ENCODE results near the gene EDN1.
"Not testable (repeated sequence)": the region's sequence is repeated elsewhere in the genome, so short reads cannot be mapped to it uniquely, and the experiment has no call there.

EDN1 gene

DNA sequence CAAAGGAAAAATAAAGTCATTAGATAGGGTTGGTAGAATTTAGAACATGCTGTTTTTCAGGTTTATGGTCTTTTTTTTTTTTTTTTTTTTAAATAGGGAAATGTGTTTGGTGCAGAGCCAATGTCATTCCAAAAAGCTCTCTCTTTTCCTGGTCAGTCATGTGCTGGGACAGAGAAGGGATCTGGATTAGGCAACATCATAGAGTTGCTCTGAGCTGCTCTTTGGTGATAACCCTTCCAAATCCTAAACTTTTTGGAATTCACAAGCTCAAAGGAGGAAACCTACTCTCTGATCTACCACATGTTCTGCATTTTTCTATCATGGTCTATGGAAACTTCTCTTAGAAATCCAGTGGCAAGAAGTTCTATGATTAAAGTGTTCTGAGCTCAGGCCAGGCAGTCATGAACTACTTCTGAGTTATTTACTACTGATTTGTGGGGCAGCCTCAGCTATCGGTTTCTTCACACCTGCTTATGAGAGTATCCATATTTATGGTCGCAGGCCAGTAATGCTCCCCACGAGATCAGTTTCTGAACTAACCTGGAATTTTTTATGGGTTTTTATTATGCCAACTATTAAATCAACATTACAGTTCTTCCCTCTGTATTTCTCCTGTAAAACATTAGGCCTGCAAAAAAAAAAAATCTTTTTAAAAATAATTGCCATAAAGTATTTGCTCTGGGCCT lies 4.8 kb downstream of the EDN1 start:
- no peak for DNase-seq (ENCODE audit: low read depth)

DNA sequence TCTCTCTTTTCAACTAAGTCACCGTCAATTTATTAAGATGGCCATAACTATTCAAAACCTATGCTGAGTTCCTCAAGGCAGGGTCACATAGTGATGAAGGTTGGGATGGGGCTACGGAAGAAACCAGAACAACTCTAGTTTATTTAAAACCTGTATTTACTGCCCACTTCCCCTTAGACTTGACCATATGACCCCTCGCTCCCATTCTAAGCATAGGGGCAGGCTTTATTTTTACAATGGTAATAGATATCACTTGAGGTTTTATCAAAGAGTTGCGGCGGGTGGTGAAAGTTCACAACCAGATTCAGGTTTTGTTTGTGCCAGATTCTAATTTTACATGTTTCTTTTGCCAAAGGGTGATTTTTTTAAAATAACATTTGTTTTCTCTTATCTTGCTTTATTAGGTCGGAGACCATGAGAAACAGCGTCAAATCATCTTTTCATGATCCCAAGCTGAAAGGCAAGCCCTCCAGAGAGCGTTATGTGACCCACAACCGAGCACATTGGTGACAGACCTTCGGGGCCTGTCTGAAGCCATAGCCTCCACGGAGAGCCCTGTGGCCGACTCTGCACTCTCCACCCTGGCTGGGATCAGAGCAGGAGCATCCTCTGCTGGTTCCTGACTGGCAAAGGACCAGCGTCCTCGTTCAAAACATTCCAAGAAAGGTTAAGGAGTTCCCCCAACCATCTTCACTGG lies 5.5 kb downstream of the EDN1 start:
- DNase-seq (ENCODE audit: low read depth) = no peak

DNA sequence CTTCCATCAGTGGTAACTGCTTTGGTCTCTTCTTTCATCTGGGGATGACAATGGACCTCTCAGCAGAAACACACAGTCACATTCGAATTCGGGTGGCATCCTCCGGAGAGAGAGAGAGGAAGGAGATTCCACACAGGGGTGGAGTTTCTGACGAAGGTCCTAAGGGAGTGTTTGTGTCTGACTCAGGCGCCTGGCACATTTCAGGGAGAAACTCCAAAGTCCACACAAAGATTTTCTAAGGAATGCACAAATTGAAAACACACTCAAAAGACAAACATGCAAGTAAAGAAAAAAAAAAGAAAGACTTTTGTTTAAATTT lies 6.1 kb downstream of the EDN1 start:
- DNase-seq (ENCODE audit: low read depth) = no peak

GRCh38 chr6:12296604-12297003 lies 6.4 kb downstream of the EDN1 start:
- DNase-seq (ENCODE audit: low read depth) = no peak

GRCh38 chr6:12297363-12298016 lies 7.3 kb downstream of the EDN1 start:
- DNase-seq (ENCODE audit: low read depth) = no peak

- DNase-seq (ENCODE audit: low read depth) = no peak
These were observed 8.1 kb downstream of the EDN1 start for GRCh38 chr6:12298017-12298978.

DNA sequence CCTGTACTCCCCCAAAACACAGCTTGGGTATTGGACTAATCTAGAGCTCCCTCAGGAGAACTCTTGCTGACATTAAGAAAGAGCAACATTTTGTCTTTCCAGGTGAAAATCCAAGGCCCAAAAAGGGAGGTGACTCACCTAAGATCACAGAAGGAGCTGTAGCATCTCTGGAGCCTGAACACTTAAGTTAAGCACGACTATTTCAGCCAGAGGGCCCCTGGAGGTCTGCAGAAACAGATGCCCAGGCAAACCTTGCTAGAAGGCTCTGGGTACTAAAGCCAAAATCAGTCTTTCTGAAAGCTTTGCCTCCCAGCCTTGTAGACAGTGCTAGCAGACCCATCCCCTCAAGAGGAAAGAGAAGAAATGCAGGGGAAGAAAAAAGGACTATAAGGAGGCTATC lies 8.8 kb downstream of the EDN1 start:
- no peak for DNase-seq (ENCODE audit: low read depth)

- no peak for DNase-seq (ENCODE audit: low read depth)
These were observed 10.9 kb downstream of the EDN1 start for GRCh38 chr6:12301018-12301417.

DNA sequence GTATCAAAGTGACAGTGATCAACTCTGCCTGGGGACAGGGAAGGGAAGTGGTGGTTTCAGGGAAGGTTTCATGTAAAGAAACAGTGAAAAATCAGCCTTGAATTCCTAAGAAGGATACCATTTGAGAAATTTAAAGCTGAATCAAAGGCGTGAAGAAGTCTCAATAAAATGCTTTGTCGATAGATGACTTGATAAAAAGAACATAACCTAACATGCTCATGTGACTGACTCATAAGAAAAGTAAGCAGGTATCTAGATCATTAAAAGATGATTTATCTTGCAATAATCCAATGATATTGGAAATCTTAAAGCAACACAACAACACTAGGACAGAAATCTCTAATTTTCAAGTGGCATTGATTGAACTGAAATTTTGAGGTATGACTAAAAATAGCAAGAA lies 14.3 kb downstream of the EDN1 start:
- DNase-seq (ENCODE audit: low read depth) = no peak

- no peak for DNase-seq (ENCODE audit: low read depth)
These were observed 18.9 kb downstream of the EDN1 start for GRCh38 chr6:12309070-12309469.

DNA sequence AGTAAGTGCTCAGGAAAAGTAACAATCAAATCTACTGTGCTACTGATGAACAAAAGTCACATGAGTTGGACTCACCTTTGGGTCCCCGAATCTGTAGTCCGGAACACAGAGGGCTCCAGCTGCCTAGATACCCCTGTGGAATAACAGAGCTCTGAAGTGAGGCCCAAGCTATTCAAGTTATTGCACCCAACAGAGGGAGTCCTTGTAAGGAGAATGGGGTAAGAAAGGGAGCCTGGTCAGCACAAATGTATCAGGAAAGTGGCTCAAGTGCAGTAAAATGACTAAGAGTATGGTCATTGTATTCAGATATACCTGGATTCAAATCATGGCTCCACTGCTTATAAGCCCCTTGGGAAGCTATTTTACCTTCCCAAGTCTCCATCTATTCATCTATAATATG lies 20.9 kb downstream of the EDN1 start:
- DNase-seq (ENCODE audit: low read depth) = no peak

DNA sequence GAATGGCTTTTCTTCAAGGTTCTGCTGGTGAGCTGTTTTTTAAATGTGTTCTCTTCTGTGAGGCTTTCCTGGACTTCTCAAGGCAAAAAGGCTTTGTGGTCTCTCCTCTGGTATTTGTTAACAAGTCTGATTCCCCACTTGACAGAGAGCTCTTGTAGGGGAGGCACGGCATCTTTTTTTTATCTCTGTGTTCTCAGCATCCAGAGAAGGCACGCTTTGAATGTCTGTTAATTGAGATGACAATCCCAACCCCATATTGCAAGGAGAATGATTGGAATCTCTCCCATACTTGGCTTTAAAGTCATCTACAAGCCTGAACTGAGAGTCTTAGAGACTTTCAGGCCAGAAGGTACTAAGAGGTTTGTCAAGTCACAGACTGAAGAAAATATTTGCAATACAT lies 22.6 kb downstream of the EDN1 start:
- DNase-seq (ENCODE audit: low read depth) = no peak

GRCh38 chr6:12313306-12313991 lies 23.3 kb downstream of the EDN1 start:
- DNase-seq (ENCODE audit: low read depth) = no peak

DNA sequence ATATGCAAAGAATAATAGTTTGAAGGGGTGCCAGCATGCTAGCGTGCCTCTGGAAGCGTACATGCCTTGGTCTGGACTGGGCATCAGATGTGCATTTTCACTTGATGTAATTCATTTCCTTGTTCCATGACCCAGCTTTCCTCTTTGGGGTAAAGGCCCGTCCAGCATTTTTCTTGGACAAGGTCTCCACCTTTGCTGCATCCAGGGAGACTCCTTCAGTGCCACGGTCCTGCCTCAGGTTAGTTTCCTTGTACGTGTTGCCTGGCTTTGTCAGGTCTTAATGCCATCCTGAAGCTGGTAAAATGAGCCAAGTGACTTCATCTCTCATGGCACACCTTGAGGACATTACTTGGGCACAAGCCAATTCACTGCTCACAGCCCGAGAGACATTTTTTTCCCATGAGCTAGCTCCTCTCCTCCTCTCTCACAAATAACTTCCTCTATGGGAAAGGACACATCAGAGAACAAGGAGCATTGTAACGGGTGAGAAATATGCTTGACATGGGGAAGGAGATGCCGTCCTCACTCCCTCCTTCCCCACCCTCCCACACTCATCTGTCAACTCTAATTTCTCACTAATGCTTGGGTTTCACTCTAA lies 23.9 kb downstream of the EDN1 start:
- DNase-seq (ENCODE audit: low read depth) = no peak

DNA sequence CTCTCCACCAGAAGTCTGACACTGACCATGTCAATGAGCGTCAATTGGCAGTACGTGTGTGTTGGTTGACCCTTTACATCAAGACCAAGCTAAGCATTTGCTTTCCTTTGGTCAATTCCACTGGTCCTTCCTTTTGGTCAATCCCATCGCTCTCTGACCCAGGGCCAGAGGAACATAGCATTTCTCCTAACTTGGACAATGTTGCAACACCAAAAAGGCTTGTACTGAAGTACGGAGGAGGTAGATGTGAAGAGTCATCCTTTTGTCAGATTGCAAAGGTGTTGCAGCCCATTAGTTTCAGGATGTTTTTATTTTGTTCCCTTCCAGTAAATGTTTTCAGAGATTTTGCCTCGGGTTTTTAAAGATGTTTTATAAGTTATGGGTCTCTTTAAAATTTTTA lies 24.6 kb downstream of the EDN1 start:
- DNase-seq (ENCODE audit: low read depth) = no peak

- DNase-seq (ENCODE audit: low read depth) = no peak
These were observed 25.3 kb downstream of the EDN1 start for GRCh38 chr6:12315292-12316081.

GRCh38 chr6:12318749-12319148 lies 28.6 kb downstream of the EDN1 start:
- DNase-seq (ENCODE audit: low read depth) = no peak

- DNase-seq (ENCODE audit: low read depth) = not testable (repeated sequence)
These were observed 29.9 kb downstream of the EDN1 start for GRCh38 chr6:12320074-12320473.

- DNase-seq (ENCODE audit: low read depth) = no peak
These were observed 33.9 kb downstream of the EDN1 start for GRCh38 chr6:12324099-12324498.

- no peak for DNase-seq (ENCODE audit: low read depth)
These were observed 34.6 kb downstream of the EDN1 start for GRCh38 chr6:12324748-12325147.

DNA sequence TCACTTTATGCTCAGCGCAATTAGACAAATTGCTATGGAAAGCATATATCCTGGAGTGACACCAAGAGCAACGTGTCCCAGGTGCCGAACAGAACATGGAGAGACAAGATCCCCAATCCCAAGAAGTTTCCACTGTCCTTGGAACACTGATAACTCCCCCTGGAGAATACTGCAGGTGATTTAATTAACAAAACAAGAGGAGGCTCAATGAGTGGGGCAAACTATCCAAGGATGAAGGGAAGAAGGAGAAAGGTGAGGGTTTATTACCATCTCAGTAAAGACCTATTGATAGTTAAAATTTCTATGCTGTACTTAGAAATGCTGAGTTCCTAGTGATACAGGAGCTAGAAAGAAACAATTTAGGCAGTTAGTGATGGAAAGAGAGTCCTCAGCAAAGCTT lies 35.7 kb downstream of the EDN1 start:
- no peak for DNase-seq (ENCODE audit: low read depth)

Measured in stimulated activated CD8-positive, alpha-beta memory T cell treated with anti-CD3 and anti-CD28 coated beads, Interleukin-4, amount 100 ng/mL, for 24 hours (primary cell).